ENCODE measurements around the gene DGKE. TPM values are rescaled to one million over a fixed set of nuclear protein-coding genes. Genes with fewer than 3 reads are reported as not detected.

DGKE gene
- polyA plus RNA-seq, 3 donors, result 1.4 to 2.1 (median 1.6) TPM

- H3K27ac ChIP-seq (ENCODE audit: low read depth, low read length), result no peak overlapping the region
- 65 to 78% (median 78%) methylated on average over 2 of the region's 2 CpGs for WGBS, 3 donors
Measured at GRCh38 chr17:56810343-56810742, 23.6 kb upstream of the DGKE start.

DNA sequence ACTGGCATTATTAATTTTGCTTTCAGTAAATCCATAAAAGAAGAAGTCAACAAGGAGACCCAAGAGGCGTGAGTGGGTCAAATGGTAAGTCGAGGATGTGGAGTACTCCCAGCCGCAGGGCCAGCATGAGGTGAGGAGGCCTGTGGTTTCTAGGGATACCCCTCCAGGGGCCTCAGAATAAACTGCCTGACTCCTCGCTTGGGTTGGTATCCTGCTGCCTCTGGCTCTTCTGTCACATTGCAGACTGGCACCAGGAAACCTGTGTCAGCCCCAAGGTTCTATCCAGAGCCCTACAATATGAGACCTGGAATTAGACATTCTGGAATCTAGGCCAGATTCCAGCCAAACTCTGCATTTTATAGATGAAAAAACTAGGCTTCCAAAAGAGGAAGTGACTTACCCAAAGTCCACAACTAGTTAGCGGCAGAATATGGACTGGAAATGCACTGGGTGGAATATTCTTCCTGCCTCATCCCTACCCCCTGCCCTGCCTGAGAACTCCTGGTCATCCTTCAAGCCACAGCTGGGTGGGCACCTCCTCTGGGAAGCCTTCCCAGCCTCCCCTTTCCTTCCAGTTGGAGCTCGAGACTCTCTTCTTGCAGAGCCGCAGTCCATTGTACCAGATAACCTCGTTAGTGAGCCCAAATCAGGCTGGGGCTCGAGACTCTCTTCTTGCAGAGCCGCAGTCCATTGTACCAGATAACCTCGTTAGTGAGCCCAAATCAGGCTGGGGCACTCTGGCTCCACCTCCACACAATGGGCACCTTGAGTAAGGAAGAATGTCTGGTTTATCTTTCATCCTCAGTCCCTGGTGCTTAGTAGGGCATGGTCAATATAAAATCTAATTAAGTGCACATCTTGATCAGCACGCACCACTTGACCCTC, 22.8 kb upstream of the DGKE start:
- 83 to 93% (median 86%) methylated on average over 12 of the region's 12 CpGs for WGBS, 3 donors
- no peak overlapping the region for H3K27ac ChIP-seq (ENCODE audit: low read depth, low read length)

DNA sequence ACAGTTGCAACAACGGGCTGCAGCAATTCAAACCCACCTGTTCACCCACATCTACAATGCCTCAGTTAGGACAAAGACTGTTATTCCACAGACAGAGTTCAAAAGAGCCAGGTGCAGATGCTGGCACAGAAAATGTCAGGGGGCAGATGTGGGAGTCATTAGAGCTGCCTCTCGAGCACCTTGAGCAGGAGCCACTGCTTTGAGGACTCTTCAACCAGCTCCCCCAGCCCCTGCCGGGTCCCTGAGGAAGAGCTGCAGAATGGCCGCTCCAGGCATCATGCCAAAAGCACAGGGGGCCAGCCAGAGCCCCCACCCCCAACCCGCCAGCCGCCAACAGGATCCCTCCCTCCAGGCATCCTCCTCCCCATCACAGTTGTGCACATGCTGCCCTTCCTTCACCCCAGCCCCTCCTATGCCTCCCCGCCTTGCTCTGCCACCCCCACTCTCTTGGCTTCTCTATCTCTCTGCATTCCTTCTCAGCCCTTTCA, 21.0 kb upstream of the DGKE start:
- no peak overlapping the region for H3K27ac ChIP-seq (ENCODE audit: low read depth, low read length)
- WGBS, 3 donors, result 55 to 69% (median 61%) methylated on average over 7 of the region's 7 CpGs

DNA sequence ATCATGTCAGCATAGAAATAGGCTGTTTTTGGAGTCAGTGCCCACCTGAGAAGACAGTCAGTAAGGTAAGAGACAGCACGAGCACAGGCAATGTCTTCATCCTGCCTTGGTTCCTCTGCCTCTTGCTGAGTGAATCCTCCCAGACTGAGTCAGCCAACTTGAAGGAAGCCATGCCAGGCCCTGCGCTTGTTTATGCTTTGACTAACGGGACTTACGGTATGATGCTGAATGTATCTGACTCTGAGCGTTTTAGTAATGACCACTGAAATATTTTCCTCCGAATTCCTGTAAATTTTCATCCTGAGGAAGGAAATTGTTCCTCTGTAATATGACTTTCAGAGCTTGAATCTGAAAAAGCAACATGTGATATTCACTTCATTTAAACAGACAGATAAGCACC, 18.2 kb upstream of the DGKE start:
- 69 to 89% (median 78%) methylated on average over 6 of the region's 6 CpGs for WGBS, 3 donors
- no peak overlapping the region for H3K27ac ChIP-seq (ENCODE audit: low read depth, low read length)

DNA sequence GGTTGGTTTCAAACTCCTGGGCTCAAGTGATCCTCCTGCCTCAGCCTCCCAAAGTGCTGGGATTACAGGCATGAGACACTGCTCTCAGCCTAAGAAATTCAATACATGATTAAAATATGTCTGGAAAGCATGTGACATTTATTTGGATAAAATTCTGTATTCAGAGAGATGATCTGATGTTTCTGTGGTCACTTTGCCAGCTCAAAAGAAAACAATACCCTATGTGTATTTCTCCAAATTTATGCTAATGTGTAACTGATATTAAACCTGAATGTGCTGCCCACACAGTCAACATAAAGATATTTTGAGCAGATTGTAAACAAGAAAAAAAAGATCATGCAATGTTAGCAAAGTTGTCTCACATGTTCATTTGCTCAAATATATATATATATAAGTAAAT, 16.9 kb upstream of the DGKE start:
- no peak overlapping the region for H3K27ac ChIP-seq (ENCODE audit: low read depth, low read length)

DNA sequence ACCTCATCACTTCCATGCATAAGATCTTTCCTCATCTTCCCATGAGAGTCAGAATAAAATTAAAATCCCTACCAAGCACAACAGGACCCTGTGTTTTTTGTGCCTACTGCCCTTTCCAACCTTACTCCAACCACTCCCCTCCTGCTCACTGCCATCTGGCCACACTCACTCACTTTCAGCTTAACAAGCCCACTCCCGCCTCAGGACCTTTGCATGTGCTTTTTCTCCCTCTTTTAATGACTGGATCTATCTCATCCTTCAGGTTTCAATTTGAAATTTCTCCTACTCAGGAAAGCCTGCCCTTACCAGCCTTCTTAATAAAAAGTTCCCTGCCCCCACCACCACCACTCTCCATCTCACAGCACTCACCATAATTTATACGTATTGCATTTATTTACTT, 14.9 kb upstream of the DGKE start:
- WGBS, 3 donors, result 88 to 98% (median 88%) methylated on average over 2 of the region's 2 CpGs
- H3K27ac ChIP-seq (ENCODE audit: low read depth, low read length), result no peak overlapping the region

GRCh38 chr17:56819431-56820145, 14.4 kb upstream of the DGKE start:
- WGBS, 3 donors, result 10 to 23% (median 22%) methylated on average over 14 of the region's 14 CpGs

GRCh38 chr17:56820207-56820606, 13.7 kb upstream of the DGKE start:
- 61 to 83% (median 78%) methylated on average over 10 of the region's 10 CpGs for WGBS, 3 donors

More at GRCh38 chr17:56819431-56820145, 14.4 kb upstream of the DGKE start:
- no peak overlapping the region for H3K27ac ChIP-seq (ENCODE audit: low read depth, low read length)

GRCh38 chr17:56821847-56822534, 12.0 kb upstream of the DGKE start:
- H3K27ac ChIP-seq (ENCODE audit: low read depth, low read length), result no peak overlapping the region
- 70 to 87% (median 87%) methylated on average over 3 of the region's 3 CpGs for WGBS, 3 donors

More at GRCh38 chr17:56820207-56820606, 13.7 kb upstream of the DGKE start:
- no peak overlapping the region for H3K27ac ChIP-seq (ENCODE audit: low read depth, low read length)

DNA sequence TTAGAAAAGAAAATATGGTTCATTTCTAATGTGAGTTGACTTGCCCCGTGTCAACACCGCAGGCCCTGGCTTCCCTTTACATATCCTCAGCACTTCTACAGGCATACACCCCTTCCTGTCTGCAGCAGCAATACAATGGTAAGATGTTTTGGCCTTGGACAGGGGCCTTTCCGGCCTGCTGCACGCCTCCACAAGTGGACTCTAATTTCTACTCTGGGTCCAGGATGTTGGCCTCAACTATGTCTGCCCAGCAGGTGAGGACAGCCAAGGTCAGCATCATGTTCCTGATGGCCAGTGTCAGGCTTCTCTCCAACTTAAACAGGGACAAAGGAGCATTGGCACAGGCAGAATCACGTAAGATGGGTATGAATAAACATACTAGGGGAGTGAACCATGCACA, 11.2 kb upstream of the DGKE start:
- 24 to 51% (median 50%) methylated on average over 5 of the region's 5 CpGs for WGBS, 3 donors
- H3K27ac ChIP-seq (ENCODE audit: low read depth, low read length), result no peak overlapping the region

- WGBS, 3 donors, result 53 to 91% (median 83%) methylated on average over 2 of the region's 2 CpGs
- H3K27ac ChIP-seq (ENCODE audit: low read depth, low read length), result no peak overlapping the region
Measured at GRCh38 chr17:56823848-56824247, 10.1 kb upstream of the DGKE start.

GRCh38 chr17:56824503-56824902, 9.4 kb upstream of the DGKE start:
- whole genome bisulfite sequencing, 3 donors, result 75 to 100% (median 93%) methylated on average over 1 of the region's 1 CpG
- H3K27ac ChIP-seq (ENCODE audit: low read depth, low read length), result no peak overlapping the region

DNA sequence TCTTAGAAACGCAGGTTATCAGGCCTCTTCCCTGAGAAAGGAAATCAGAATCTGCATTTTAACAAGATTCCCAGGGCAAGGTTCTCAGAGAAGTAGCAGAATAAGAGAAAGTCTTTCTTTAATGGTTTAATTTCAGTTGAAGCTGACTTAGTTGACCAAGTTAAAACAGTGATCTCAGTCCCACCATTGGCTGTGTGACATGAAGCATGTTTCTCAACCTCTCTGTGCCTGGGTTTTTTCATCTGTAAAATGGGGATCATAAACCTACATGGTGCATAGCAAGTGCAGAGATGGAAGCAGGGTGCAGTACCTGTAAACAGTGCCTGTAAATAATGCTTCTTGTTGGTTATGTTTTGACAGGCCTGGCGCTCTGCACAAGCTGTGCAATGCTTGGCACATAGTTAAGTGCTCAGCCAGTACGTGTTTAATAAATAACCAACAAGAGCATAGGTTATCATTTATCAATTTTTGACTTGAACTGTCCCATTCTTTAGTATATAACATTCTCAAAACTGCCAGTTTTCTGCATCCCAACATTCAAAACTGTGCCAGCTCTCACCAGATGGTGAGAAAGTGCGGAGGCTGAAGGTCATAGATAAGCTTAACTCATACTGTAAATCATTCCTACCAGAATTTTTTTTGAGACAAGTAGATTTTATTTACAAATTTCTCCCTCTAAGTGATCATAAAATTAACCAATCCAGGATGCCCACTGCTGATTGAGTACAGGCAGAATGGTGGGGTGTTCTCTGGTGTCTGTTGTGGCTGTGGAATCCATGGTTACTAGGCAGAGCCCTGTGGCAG, 7.1 kb upstream of the DGKE start:
- H3K27ac ChIP-seq (ENCODE audit: low read depth, low read length), result no peak overlapping the region
- WGBS, 3 donors, result 43 to 97% (median 93%) methylated on average over 4 of the region's 4 CpGs

DNA sequence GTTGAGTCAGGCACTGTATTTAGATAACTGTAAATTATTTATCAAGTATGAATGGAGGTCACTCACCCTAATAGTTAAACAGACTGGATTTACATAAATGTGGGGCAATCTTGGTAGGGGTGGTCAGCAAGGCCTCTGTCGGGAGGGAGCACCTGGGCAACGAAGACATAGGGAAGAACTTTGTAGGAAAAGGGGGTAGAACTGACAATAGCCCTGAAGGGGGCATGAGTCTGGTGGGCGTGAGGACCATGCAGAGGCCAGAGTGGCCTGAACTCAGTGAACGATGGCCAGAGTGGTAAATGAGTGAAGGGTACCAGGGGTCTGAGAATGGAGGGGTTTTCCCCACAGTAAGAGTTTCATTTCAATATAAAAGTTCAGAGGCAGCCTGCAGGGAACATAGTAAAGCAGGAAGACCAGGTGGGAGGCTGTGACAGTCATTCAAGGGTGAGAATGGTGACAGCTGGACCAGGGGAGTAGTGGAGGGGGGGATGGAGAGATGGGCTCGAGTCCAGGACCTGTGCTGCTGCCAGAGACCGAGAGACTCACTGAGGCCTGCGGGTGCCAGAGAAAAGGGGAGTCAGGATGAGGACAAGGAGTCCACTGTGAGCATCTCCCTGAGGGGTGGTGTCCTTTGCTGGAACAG, 3.1 kb upstream of the DGKE start:
- no peak overlapping the region for H3K27ac ChIP-seq (ENCODE audit: low read depth, low read length)
- WGBS, 3 donors, result 30 to 85% (median 79%) methylated on average over 7 of the region's 7 CpGs

GRCh38 chr17:56831369-56832095, 2.4 kb upstream of the DGKE start:
- no peak overlapping the region for H3K27ac ChIP-seq (ENCODE audit: low read depth, low read length)
- WGBS, 3 donors, result 85 to 95% (median 93%) methylated on average over 16 of the region's 16 CpGs

- WGBS, 3 donors, result 52 to 56% (median 52%) methylated on average over 4 of the region's 4 CpGs
- H3K27ac ChIP-seq (ENCODE audit: low read depth, low read length), result no peak overlapping the region
Measured at GRCh38 chr17:56832446-56832845, 1.5 kb upstream of the DGKE start.

Measured in adipose tissue (tissue), 3 donors.